ENCODE data around the gene TYW1B. TPM values are rescaled to one million over a fixed set of nuclear protein-coding genes. Genes with fewer than 3 reads are reported as not detected.

TYW1B gene
- total RNA-seq, 4 donors from 2014 or later: 0.99 to 4.3 (median 1.5) TPM

Small RNA genes within 50 kb of the gene (small RNA-seq; reads per million reads assigned to genes)
- 0 reads per million in 3 donors for gene AC211469.2
- gene MIR4650-2: 0 reads per million in 3 donors
- 0 reads per million in 3 donors for gene RN7SL377P
- gene RN7SL625P: 0 reads per million in 3 donors

Other genes with a start within 250 kb of the TYW1B start
- gene POM121, start 96.9 kb upstream of the TYW1B start, total RNA-seq: 10 to 100 TPM; 15.6 to 26.2 (median 17.2) TPM
- 1 to 10 TPM in 1 of 4 donors, not detected in 3; 1.2 TPM for gene TRIM74, start 141.3 kb upstream of the TYW1B start, total RNA-seq
- gene SPDYE8, start 201.6 kb upstream of the TYW1B start, total RNA-seq: not detected
- not detected for gene SPDYE11, start 229.7 kb upstream of the TYW1B start, total RNA-seq